HEK293 (cell line): ENCODE results near the gene TFPI.

Experiments
- CTCF ChIA-PET: fragments of 350-600 bp; formaldehyde crosslinking; extraction: SDS; loops from one replicate; lab custom pipeline; 2021; ENCODE audit warnings: antibody characterized with exemption; lab: Yijun Ruan, JAX
- POLR2A ChIA-PET: fragments of 300-600 bp; formaldehyde crosslinking; extraction: SDS; loops from one replicate; lab custom pipeline; 2020; ENCODE audit warnings: antibody characterized with exemption, inconsistent platforms; lab: Yijun Ruan, JAX
- H3K27ac ChIP-seq: fragments of 200-500 bp; sonication (Bioruptor generic); 2 replicates; pipeline ENCODE4 v1.5.1; 2014; ENCODE audit warnings: low read depth, low read length, control low read depth, inconsistent platforms; ENCODE audit errors: extremely low read depth
- H3K36me3 ChIP-seq, 2 experiments: fragments of 200-500 bp in 1 of 2; sonication (Bioruptor generic) in 1 of 2; 1 replicate in 1 of 2; 2 replicates in 1 of 2; pipeline ENCODE4 v1.5.1; 2014 to 2017; ENCODE audit warnings: inconsistent platforms in 2 of 2, low read length in 2 of 2; ENCODE audit not compliant: control insufficient read depth in 2 of 2, insufficient read depth in 1 of 2
- H3K4me1 ChIP-seq: fragments of 200-500 bp; sonication (Bioruptor generic); 2 replicates; pipeline ENCODE4 v1.5.1; 2014; ENCODE audit warnings: mild to moderate bottlenecking, low read length, inconsistent platforms; ENCODE audit not compliant: control insufficient read depth, insufficient read depth
- H3K4me3 ChIP-seq: 2 replicates; pipeline ENCODE4 v1.5.1; 2011; ENCODE audit warnings: low read depth, mild to moderate bottlenecking, control low read depth, low read length, moderate library complexity
- H3K9me3 ChIP-seq: fragments of 200-500 bp; sonication (Bioruptor generic); 2 replicates; pipeline ENCODE4 v1.5.1; 2014; ENCODE audit warnings: low read depth, low read length, inconsistent platforms; ENCODE audit not compliant: control insufficient read depth, insufficient read depth
- AEBP2 ChIP-seq: fragments of 450-650 bp; formaldehyde crosslinking; IDR thresholded peaks from 2 replicates; pipeline ENCODE4 v1.5.1; 2016; ENCODE audit warnings: missing biosample characterization, missing genetic modification characterization, borderline replicate concordance
- MEIS1 ChIP-seq: sonication (generic); formaldehyde crosslinking; IDR thresholded peaks from 2 replicates; pipeline ENCODE4 v1.8.1; 2022; ENCODE audit warnings: missing genetic modification reagents, mild to moderate bottlenecking, borderline replicate concordance
- PATZ1 ChIP-seq: fragments of 450-650 bp; formaldehyde crosslinking; IDR thresholded peaks from 2 replicates; pipeline ENCODE4 v1.5.1; 2016; ENCODE audit warnings: missing biosample characterization, missing genetic modification characterization
- PRDM10 ChIP-seq: fragments of 450-650 bp; formaldehyde crosslinking; IDR thresholded peaks from 2 replicates; pipeline ENCODE4 v1.5.1; 2016; ENCODE audit warnings: missing biosample characterization, missing genetic modification characterization
- SETDB1 ChIP-seq: IDR thresholded peaks from one replicate; pipeline ENCODE4 v1.6.1; 2017; ENCODE audit warnings: mild to moderate bottlenecking, low read length, moderate library complexity, mixed read lengths; ENCODE audit not compliant: insufficient read length
- SP2 ChIP-seq: fragments of 450-650 bp; formaldehyde crosslinking; IDR thresholded peaks from 2 replicates; pipeline ENCODE4 v1.5.1; 2016; ENCODE audit warnings: missing biosample characterization, missing genetic modification characterization
- YY2 ChIP-seq: fragments of 450-650 bp; formaldehyde crosslinking; IDR thresholded peaks from 2 replicates; pipeline ENCODE4 v1.5.1; 2016; ENCODE audit warnings: missing biosample characterization, missing genetic modification characterization
- ZBTB1 ChIP-seq: fragments of 450-650 bp; formaldehyde crosslinking; IDR thresholded peaks from 2 replicates; pipeline ENCODE4 v1.5.1; 2016; ENCODE audit warnings: missing biosample characterization, missing genetic modification characterization
- ZBTB17 ChIP-seq: fragments of 450-650 bp; formaldehyde crosslinking; IDR thresholded peaks from 2 replicates; pipeline ENCODE4 v1.5.1; 2016; ENCODE audit warnings: missing biosample characterization, missing genetic modification characterization
- ZBTB20 ChIP-seq: fragments of 450-650 bp; formaldehyde crosslinking; IDR thresholded peaks from 2 replicates; pipeline ENCODE4 v1.5.1; 2016; ENCODE audit warnings: missing biosample characterization, missing genetic modification characterization
- ZFP3 ChIP-seq: fragments of 450-650 bp; formaldehyde crosslinking; IDR thresholded peaks from 2 replicates; pipeline ENCODE4 v1.5.1; 2016; ENCODE audit warnings: low read depth, missing biosample characterization, missing genetic modification characterization
- ZNF10 ChIP-seq: fragments of 450-650 bp; formaldehyde crosslinking; IDR thresholded peaks from 2 replicates; pipeline ENCODE4 v1.5.1; 2017; ENCODE audit warnings: missing biosample characterization, missing genetic modification characterization
- ZNF112 ChIP-seq: fragments of 450-650 bp; formaldehyde crosslinking; IDR thresholded peaks from 2 replicates; pipeline ENCODE4 v1.5.0; 2017; ENCODE audit warnings: missing biosample characterization, missing genetic modification characterization
- ZNF146 ChIP-seq: fragments of 450-650 bp; formaldehyde crosslinking; IDR thresholded peaks from 2 replicates; pipeline ENCODE4 v1.5.1; 2016; ENCODE audit warnings: missing biosample characterization, missing genetic modification characterization
- ZNF169 ChIP-seq: fragments of 450-650 bp; formaldehyde crosslinking; IDR thresholded peaks from 2 replicates; pipeline ENCODE4 v1.5.1; 2016; ENCODE audit warnings: missing biosample characterization, missing genetic modification characterization
- ZNF23 ChIP-seq: fragments of 450-650 bp; formaldehyde crosslinking; IDR thresholded peaks from 2 replicates; pipeline ENCODE4 v1.5.1; 2016; ENCODE audit warnings: missing biosample characterization, missing genetic modification characterization, borderline replicate concordance
- ZNF398 ChIP-seq: fragments of 450-650 bp; formaldehyde crosslinking; IDR thresholded peaks from 2 replicates; pipeline ENCODE4 v1.5.1; 2017; ENCODE audit warnings: missing biosample characterization, missing genetic modification characterization
- ZNF558 ChIP-seq: fragments of 450-650 bp; formaldehyde crosslinking; IDR thresholded peaks from 2 replicates; pipeline ENCODE4 v1.5.1; 2016; ENCODE audit warnings: missing biosample characterization, missing genetic modification characterization
- ZNF571 ChIP-seq: fragments of 450-650 bp; formaldehyde crosslinking; IDR thresholded peaks from 2 replicates; pipeline ENCODE4 v1.5.0; 2017; ENCODE audit warnings: missing biosample characterization, missing genetic modification characterization
- ZNF792 ChIP-seq: fragments of 450-650 bp; formaldehyde crosslinking; IDR thresholded peaks from 2 replicates; pipeline ENCODE4 v1.5.1; 2016; ENCODE audit warnings: missing biosample characterization, missing genetic modification characterization
- ZSCAN18 ChIP-seq: fragments of 450-650 bp; formaldehyde crosslinking; IDR thresholded peaks from 2 replicates; pipeline ENCODE4 v1.5.1; 2016; ENCODE audit warnings: missing biosample characterization, missing genetic modification characterization

Gene TFPI

GRCh38 chr2:187419808-187420207 lies 134.4 kb downstream of the TFPI start (continued):
- TF ChIP-seq ZBTB17 (tag by site-specific recombination) = no peak
- TF ChIP-seq ZNF23 (tag by site-specific recombination) = no peak
- no peak for TF ChIP-seq ZNF398
- TF ChIP-seq YY2 (tag by site-specific recombination) = no peak
- TF ChIP-seq PRDM10 (tag by site-specific recombination) = no peak

GRCh38 chr2:187415449-187415848 lies 138.8 kb downstream of the TFPI start:
- ChIA-PET CTCF (no interaction called here), POLR2A (no interaction called here)
- TF ChIP-seq PATZ1 (tag by site-specific recombination) (no peak), MEIS1 (CRISPR knock-in tag) (no peak), ZNF571 (tag by site-specific recombination) (no peak), SP2 (tag by site-specific recombination) (no peak), ZNF112 (tag by site-specific recombination) (no peak), ZNF10 (tag by site-specific recombination) (no peak), ZSCAN18 (no peak), ZNF792 (tag by site-specific recombination) (no peak), ZNF169 (tag by site-specific recombination) (no peak), ZBTB20 (no peak), ZFP3 (tag by site-specific recombination) (no peak), ZNF558 (tag by site-specific recombination) (no peak), SETDB1 (no peak), ZNF146 (tag by site-specific recombination) (no peak), ZBTB1 (tag by site-specific recombination) (no peak), AEBP2 (tag by site-specific recombination) (no peak)

More at GRCh38 chr2:187415449-187415848, 138.8 kb downstream of the TFPI start:
- Histone ChIP-seq H3K4me3 (no peak overlapping the region), H3K36me3 (no peaks in the 10 kb centered on the region), H3K27ac (no peak overlapping the region), H3K4me1 (no peaks in the 10 kb centered on the region), H3K9me3 (no peaks in the 10 kb centered on the region)
